Small intestine (tissue), 7 donors: ENCODE measurements around the gene DNMT3A. TPM values are rescaled to one million over a fixed set of nuclear protein-coding genes. Genes with fewer than 3 reads are reported as not detected.
A peak's percentile ranks its signal among the peaks of the same experiment; 100 is the strongest.

Source experiments
- DNase-seq, 2 donors: peaks; one replicate each; pipeline versions ENCODE4 v3.0.0 to v3.0.0-alpha.2; 2013
- FAIRE-seq: peaks from 2 replicates; lab custom pipeline; 2012; peaks lifted over from hg19 to GRCh38; lab: Jason Lieb, UNC
- H3K27ac ChIP-seq, 3 donors: one replicate each; pipeline ENCODE4 v1.5.1; 2013; ENCODE audit warnings: low read length in 2 of 3, mild to moderate bottlenecking in 2 of 3, control low read depth in 1 of 3, inconsistent platforms in 1 of 3, low read depth in 1 of 3, moderate library complexity in 1 of 3
- H3K27me3 ChIP-seq, 3 donors: one replicate each; pipeline ENCODE4 v1.6.1; 2013; ENCODE audit warnings: low read length in 3 of 3, inconsistent platforms in 1 of 3; ENCODE audit not compliant: control insufficient read depth in 3 of 3, insufficient read depth in 3 of 3
- H3K36me3 ChIP-seq, 3 donors: one replicate each; pipeline ENCODE4 v1.6.1; 2013; ENCODE audit warnings: low read length in 3 of 3, inconsistent platforms in 1 of 3, low read depth in 1 of 3, mild to moderate bottlenecking in 1 of 3, moderate library complexity in 1 of 3; ENCODE audit not compliant: control insufficient read depth in 3 of 3, insufficient read depth in 2 of 3
- H3K4me1 ChIP-seq, 3 donors: one replicate each; pipeline ENCODE4 v1.6.1; 2013; ENCODE audit warnings: low read length in 2 of 3, inconsistent platforms in 1 of 3, low read depth in 1 of 3, mild to moderate bottlenecking in 1 of 3, moderate library complexity in 1 of 3; ENCODE audit not compliant: control insufficient read depth in 3 of 3, insufficient read depth in 2 of 3
- H3K4me3 ChIP-seq, 3 donors: one replicate each; pipeline ENCODE4 v1.5.1; 2013; ENCODE audit warnings: low read length in 3 of 3, control low read depth in 1 of 3, inconsistent platforms in 1 of 3, low read depth in 1 of 3, mild to moderate bottlenecking in 1 of 3, moderate library complexity in 1 of 3
- H3K9me3 ChIP-seq, 2 donors: one replicate each; pipeline ENCODE4 v1.6.1; 2013; ENCODE audit warnings: low read depth in 1 of 2, low read length in 1 of 2; ENCODE audit not compliant: control insufficient read depth in 2 of 2, insufficient read depth in 1 of 2
- WGBS, 3 donors: extraction: QIAGEN DNeasy Blood & Tissue Kit; methylation state at CpG; one replicate each; pipeline ENCODE4 v1.1.7; 2013; 5-methylcytosine and 5-hydroxymethylcytosine counted together
- polyA plus RNA-seq, 4 donors: library from polyadenylated mRNA; stranded (reverse) in 3 of 4; unstranded in 1 of 4; fragments of 200-250 nt in 3 of 4; fragments of 120-200 nt in 1 of 4; gene quantifications; one replicate each; pipeline versions ENCODE4 v1.2.1 to v1.2.3, GENCODE V29; 2013
- donor health status: healthy with polysubstance abuse.
- donor health status: control.
- donor health status: control.
- donor health status: Bipolar disorder and iron deficiency.
- donor health status: healthy.

DNMT3A gene
- polyA plus RNA-seq, 4 donors, result 3.4 to 51.2 (median 9.7) TPM

DNA sequence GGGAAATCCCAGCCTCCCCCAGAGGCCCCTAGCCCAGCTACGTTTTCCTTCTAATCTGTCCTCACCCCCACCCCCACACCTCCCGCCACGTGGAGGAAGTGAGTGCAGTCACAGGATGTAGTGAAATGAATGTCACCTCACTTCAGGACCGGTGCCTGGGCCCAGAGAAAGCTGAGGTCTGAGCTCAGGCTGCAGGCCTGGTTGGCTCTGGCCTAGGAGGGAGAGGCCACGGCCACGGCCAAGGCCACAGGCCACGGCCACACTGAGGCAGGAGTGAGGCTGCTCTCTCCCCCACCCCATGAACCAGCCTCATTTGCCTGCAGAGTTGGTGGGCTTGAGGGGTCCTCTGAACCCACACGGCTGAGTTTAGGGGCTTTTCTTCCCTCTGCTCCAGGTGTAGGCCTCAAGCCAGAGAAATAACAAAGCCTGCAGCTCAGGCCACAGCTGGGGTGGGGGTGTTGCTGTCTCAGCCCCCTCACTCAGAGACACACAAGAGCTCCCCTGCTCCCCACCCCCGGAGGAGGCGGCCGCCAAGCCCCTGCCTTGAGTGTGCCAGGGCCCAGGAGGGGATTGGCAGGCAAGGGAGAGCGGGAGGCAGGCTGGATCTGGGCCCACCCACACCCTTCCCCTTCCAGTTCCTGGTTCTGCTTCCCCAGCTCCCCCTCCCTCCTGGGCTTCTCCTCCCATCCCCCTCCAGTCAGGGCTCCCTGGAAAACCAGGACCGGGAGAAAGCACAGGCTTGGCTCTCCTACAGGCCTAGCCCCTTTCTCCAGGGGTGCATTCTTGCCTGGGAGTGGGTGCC lies 27.0 kb downstream of the DNMT3A start:
- H3K9me3 ChIP-seq, result no peaks in the 10 kb centered on the region
- 31 to 71% (median 52%) methylated on average over 12 to 13 of the region's 13 CpGs for WGBS, 3 donors
- peak overlapping the region in 2 of 3 donors; percentile 36 to 60 for H3K27ac ChIP-seq
- H3K27me3 ChIP-seq, result no peaks in the 10 kb centered on the region
- peak; percentile 33 to 71 for DNase-seq
- H3K4me3 ChIP-seq, result no peak overlapping the region
- no peak for FAIRE-seq
- H3K36me3 ChIP-seq, result peaks cover 0 to 67% (median 4%) of the 10 kb centered on the region in 3 donors
- peaks cover 0 to 43% (median 11%) of the 10 kb centered on the region in 3 donors for H3K4me1 ChIP-seq

DNA sequence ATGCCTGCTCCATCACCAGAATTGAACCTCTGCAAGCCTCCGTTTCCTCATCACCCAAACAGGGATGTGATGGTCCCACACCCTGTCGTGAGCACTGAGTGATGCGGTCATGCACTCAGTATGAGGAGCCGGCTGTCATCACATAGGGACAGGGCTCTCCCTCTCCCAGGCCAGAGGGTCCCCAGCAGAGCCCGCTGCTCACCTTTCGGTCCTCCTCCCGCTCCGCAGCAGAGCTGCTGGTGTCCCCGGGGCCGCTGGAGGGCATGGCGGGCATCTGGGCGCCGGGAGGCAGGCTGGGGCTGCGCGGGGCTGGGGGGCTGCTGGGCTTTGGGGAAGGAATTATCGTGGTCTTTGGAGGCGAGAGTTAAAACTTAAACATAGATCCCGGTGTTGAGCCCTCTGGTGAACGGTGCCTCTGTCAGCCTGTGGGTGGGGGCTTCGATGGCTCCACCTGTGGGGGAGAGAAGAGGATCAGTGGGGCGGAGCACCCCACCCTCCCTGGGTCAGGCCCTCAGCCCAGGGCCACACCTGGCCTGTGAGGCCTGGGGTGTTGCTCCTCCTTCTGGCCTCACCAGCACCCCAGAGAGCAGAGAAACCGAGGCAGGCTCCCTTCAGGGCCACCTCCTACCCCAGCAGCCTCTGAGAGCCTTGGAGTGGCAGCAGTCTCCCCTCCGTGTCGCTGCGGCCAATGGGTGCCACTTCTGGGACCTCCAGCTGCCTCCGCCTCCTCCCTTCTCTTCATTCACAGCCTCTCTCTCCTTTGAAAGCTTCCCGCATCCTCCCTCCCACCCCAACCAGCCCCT lies 27.8 kb downstream of the DNMT3A start:
- WGBS, 3 donors, result 82 to 94% (median 85%) methylated on average over 24 to 27 of the region's 27 CpGs
- FAIRE-seq, result no peak
- no peak for DNase-seq

DNA sequence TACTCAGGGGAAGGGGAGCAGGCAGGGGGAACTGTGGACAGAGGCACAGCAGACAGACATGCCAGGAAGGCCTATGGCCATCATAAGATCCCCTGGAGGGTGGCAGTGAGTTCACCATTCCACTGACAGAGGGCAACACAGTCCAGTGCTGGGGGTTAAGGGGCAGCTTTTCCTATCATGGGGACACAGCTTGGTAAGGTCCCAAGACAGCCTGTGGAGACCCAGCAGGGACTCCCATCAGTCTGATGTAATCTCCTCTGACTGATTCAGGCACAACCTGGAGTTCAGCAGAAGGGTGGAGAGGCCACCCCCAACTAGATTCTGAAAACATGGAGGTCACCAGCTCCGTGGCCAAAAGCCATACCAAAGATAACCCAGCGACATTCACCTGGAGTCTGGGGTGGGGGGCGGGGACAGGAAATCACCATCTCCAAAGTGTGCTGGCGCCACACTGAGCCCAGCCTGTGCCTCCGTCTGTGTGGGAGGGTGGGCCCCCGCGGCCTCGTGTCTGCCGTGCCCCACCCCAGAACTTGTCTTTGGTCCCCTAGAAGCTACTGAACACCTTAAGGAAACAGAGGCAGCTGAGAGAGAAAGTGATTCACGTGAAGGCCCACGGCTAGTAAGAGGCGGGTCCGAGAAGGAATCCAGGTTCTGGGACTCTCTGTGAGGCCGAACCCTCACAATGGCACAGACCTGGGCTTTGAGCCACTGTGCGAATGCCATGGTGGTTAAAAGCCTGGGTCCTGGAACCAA lies 28.6 kb downstream of the DNMT3A start:
- 73 to 76% (median 75%) methylated on average over 15 of the region's 15 CpGs for WGBS, 3 donors

More for the DNA sequence above, 27.8 kb downstream of the DNMT3A start:
- Histone ChIP-seq H3K27me3 (no peaks in the 10 kb centered on the region), H3K4me1 (peaks cover 0 to 43% (median 11%) of the 10 kb centered on the region in 3 donors), H3K36me3 (peaks cover 0 to 71% (median 4%) of the 10 kb centered on the region in 3 donors), H3K27ac (peak overlapping the region in 2 of 3 donors; percentile 36 to 60), H3K4me3 (no peak overlapping the region), H3K9me3 (no peaks in the 10 kb centered on the region)

DNA sequence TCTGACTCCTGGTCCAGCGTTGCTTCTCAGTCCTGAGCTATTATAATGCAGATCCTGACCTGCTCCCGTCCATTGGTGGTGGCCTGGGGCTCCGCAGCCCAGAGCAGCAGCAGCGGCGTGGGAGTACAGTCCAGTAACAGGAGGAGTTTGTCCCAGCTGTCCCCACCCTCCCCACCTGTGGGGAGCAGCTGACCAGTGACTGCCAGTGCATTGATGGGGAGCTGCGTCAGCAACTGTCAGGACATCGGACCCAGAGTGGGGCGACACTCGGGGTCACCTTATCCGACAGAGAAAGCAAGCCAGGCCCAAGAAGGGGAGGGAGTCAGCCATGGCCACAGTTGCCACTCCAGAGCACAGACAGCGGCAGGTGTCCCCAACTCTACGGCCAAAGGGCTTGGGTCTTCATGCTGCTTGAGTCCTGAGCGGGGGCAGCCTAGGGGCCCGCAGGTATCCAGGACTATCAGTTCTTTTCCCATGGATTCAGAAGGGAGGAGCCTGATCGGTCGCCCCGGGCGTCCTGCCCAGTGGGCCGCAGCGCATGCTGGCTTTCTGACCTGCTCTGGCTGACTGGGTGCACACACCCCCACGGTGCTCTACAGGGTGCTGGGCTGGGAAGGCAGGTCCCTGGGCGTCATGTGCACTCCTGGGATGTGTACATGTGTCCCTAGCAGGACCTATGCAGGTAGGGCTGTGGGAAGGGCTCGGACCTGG lies 29.7 kb downstream of the DNMT3A start:
- FAIRE-seq, result no peak
- Histone ChIP-seq H3K27me3 (no peaks in the 10 kb centered on the region), H3K4me1 (peaks cover 0 to 43% (median 11%) of the 10 kb centered on the region in 3 donors), H3K27ac (no peak overlapping the region), H3K4me3 (no peak overlapping the region), H3K36me3 (peaks cover 0 to 90% (median 4%) of the 10 kb centered on the region in 3 donors), H3K9me3 (no peaks in the 10 kb centered on the region)
- no peak for DNase-seq
- WGBS, 3 donors, result 72 to 80% (median 74%) methylated on average over 21 to 23 of the region's 23 CpGs

More for the DNA sequence above, 28.6 kb downstream of the DNMT3A start:
- Histone ChIP-seq H3K4me3 (no peak overlapping the region), H3K27ac (peak overlapping the region in 1 of 3 donors; percentile 17), H3K27me3 (no peaks in the 10 kb centered on the region), H3K4me1 (peaks cover 0 to 43% (median 11%) of the 10 kb centered on the region in 3 donors), H3K9me3 (no peaks in the 10 kb centered on the region), H3K36me3 (peaks cover 0 to 78% (median 4%) of the 10 kb centered on the region in 3 donors)
- no peak for DNase-seq
- no peak for FAIRE-seq

DNA sequence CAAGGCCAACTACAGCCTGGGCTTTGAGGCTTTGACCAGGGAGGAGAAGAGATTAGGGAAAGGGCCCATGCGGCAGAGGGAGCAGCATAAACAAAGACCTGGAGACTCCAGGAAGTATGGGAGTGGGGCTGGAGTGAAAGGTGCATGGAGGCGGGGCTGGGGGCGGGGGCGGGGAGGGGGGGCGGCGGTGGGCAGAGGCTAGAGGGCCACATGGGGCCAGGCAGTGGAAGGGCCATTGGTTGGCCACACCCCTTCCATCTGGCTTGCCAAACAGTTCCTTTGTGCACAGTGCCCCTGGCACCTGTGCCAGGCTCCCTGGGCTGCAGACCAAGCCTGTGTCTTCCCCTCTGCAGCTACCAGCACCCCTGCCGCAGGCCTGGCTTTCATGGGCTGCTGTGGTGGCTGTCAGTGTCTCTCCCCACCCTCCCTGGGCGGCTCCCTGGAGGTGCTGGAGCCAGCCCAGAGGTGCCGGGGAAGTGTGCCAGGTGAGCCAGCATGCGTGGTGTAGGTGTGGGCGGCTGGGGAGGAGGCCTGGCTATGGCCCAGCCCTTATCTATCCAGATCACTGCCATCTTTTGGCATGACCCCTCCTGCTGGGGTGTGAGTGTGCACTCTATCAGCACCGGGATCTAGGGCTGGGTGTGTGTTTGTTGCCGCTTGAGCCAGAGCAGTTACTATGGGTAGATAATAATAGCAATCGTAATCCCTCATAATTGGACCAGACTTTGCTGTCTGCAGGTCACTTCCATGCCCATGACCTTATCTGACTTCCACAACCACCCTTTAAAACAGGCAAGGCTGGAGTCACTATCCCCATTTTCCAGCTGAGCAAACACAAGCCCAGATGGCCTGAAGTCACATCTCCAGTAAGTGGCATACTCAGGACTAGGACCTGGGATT lies 30.5 kb downstream of the DNMT3A start:
- peaks cover 0 to 40% (median 11%) of the 10 kb centered on the region in 3 donors for H3K4me1 ChIP-seq
- FAIRE-seq (no peak), DNase-seq (peak; percentile 35 to 66)
- H3K4me3 ChIP-seq, result no peak overlapping the region
- H3K9me3 ChIP-seq, result no peaks in the 10 kb centered on the region
- H3K36me3 ChIP-seq, result peaks cover 0 to 93% (median 4%) of the 10 kb centered on the region in 3 donors
- H3K27ac ChIP-seq, result peak overlapping the region in 1 of 3 donors; percentile 6
- WGBS, 3 donors, result 14 to 51% (median 33%) methylated on average over 13 to 14 of the region's 14 CpGs
- H3K27me3 ChIP-seq, result no peaks in the 10 kb centered on the region

DNA sequence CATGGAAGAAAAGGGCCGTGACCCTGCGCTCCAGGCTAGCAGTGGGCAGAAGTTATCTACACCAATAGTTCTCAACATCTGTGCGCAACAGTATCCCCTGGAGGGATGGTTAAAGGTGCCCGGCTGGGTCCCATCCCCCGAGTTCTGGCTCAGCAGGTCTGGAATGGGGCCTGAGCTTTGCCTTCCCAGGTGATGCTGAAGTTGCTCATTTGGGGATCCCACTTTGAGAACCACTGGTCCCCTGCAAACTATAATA lies 31.1 kb downstream of the DNMT3A start:
- Histone ChIP-seq H3K9me3 (no peaks in the 10 kb centered on the region), H3K36me3 (peaks cover 0 to 94% (median 4%) of the 10 kb centered on the region in 3 donors), H3K27ac (peak overlapping the region in 1 of 3 donors; percentile 6), H3K4me3 (no peak overlapping the region), H3K27me3 (no peaks in the 10 kb centered on the region), H3K4me1 (peaks cover 0 to 35% (median 7%) of the 10 kb centered on the region in 3 donors)
- FAIRE-seq (no peak), DNase-seq (no peak)
- 52 to 75% (median 60%) methylated on average over 5 of the region's 5 CpGs for WGBS, 3 donors

DNA sequence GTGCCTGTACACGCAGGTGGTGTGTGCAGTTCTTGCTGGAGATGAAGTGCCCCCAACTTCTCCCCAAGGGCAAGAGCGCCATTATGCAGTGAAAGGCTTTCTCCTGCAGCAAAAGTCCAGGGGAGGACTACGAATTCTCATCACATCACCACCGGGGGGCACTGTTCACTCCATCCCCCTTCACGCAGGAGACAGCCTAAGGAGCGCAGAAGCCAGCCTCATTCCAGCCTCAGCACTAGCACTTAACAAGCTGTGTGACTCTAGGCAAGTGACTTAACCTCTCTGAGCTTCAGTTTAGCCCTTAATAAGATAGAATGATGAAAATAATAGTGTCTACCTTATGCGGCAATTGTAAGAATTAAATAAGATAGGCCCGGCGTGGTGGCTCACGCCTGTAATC lies 32.3 kb downstream of the DNMT3A start:
- Histone ChIP-seq H3K36me3 (peaks cover 0 to 90% (median 4%) of the 10 kb centered on the region in 3 donors), H3K27ac (no peak overlapping the region), H3K4me3 (no peak overlapping the region), H3K27me3 (no peaks in the 10 kb centered on the region), H3K9me3 (no peaks in the 10 kb centered on the region), H3K4me1 (peaks cover 0 to 22% (median 2%) of the 10 kb centered on the region in 3 donors)
- 67 to 72% (median 70%) methylated on average over 10 of the region's 10 CpGs for WGBS, 3 donors
- DNase-seq (peak; percentile 33 to 53), FAIRE-seq (no peak)
